SJSA1 (cell line): ENCODE measurements around the gene THAP7. TPM values are rescaled to one million over a fixed set of nuclear protein-coding genes. Genes with fewer than 3 reads are reported as not detected.

Experiments used
- DNase-seq, 2 experiments: peaks; one replicate each; pipeline ENCODE4 v3.0.0-alpha.2; 2015 to 2020; ENCODE audit warnings: low spot score in 2 of 2, low read depth in 1 of 2
- H3K27ac ChIP-seq: fragments of 250-450 bp; sonication (Bioruptor Pico); 2 replicates; pipeline ENCODE4 v1.5.1; 2020; ENCODE audit warnings: mild to moderate bottlenecking, moderate library complexity
- H3K27me3 ChIP-seq: fragments of 250-450 bp; sonication (Bioruptor Pico); replicated peaks from 2 replicates; pipeline ENCODE4 v1.5.1; 2020; ENCODE audit warnings: mild to moderate bottlenecking, moderate library complexity
- H3K36me3 ChIP-seq: fragments of 250-450 bp; sonication (Bioruptor Pico); 2 replicates; pipeline ENCODE4 v1.5.1; 2020; ENCODE audit warnings: mild to moderate bottlenecking
- H3K4me1 ChIP-seq: fragments of 250-450 bp; sonication (Bioruptor Pico); replicated peaks from 2 replicates; pipeline ENCODE4 v1.6.1; 2021; ENCODE audit warnings: mild to moderate bottlenecking
- H3K4me3 ChIP-seq: fragments of 250-450 bp; sonication (Bioruptor Pico); 2 replicates; pipeline ENCODE4 v1.5.1; 2020; ENCODE audit warnings: mild to moderate bottlenecking
- H3K9me3 ChIP-seq: fragments of 250-450 bp; sonication (Bioruptor Pico); replicated peaks from 2 replicates; pipeline ENCODE4 v1.5.1; 2020; ENCODE audit warnings: mild to moderate bottlenecking
- total RNA-seq: library from RNA; depleted of rRNA; stranded (reverse); fragments of >200 nt; shearing (Covaris generic); gene quantifications from 2 replicates; pipeline ENCODE4 v1.2.3, GENCODE V29; 2014

THAP7 gene
- total RNA-seq, 1 experiment from 2014 or later, result 51.1 TPM

DNA sequence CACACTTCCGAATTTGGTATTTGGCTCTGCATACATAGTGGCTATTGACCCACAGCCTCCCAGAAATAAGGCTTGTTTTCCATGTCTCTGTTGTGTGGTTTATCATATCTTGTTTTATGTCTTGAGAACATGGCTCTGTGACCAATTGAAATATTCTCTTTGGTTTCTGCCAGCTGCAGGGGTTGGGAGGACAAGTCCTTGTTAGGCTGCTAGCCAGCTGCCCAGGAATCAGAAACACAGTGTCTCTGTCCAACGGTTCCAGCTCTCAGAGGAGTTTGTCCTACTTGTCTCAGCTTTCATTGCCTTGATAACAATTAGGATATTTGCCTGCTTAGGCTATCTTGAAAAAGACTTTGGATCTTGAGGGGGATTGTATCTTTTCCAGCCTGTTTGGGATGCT, 36.5 kb upstream of the THAP7 start:
- no peaks in the 10 kb centered on the region for H3K36me3 ChIP-seq
- H3K27ac ChIP-seq, result peak overlapping the region; percentile 31
- no peaks in the 10 kb centered on the region for H3K27me3 ChIP-seq
- H3K4me3 ChIP-seq, result no peak overlapping the region
- no peak for DNase-seq
- H3K9me3 ChIP-seq, result no peaks in the 10 kb centered on the region
- peaks cover 12% of the 10 kb centered on the region for H3K4me1 ChIP-seq

DNA sequence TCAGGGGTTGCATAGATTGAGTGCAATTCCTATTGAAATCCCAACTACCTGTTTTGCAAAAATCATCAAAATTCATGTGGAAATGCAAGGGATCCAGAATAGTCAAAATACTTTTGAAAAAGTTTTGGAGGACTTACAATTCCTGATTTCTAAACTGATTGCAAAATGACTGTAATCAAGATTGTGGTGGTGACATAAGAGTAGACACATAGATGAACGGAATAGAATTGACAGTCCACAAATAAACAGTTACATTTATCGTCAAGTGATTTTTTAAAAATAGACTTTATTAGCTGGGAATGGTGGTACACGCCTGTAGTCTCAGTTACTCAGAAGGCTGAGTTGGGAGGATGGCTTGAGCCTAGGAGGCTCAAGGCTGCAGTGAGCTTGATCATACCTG, 33.1 kb upstream of the THAP7 start:
- no peaks in the 10 kb centered on the region for H3K9me3 ChIP-seq
- no peak overlapping the region for H3K4me3 ChIP-seq
- no peaks in the 10 kb centered on the region for H3K36me3 ChIP-seq
- no peak overlapping the region for H3K27ac ChIP-seq
- H3K27me3 ChIP-seq, result no peaks in the 10 kb centered on the region
- DNase-seq, result no peak
- peaks cover 12% of the 10 kb centered on the region for H3K4me1 ChIP-seq

DNA sequence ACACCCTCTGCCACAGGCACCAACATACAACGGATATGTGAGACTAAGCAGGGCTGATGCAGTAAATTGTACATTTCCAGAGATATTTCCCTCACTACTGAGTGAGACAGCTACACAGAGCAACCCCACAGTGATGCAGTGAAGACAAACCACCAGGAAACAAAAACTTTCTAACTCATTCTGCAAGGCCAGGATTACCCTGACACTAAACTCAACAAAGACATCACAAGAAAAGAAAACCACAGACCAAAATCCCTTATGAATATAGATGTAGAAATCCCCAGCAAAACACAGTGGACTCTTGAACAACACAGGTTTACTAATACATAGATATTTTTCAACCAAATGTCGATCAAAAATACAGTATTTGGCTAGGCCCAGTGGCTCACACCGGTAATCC, 32.0 kb upstream of the THAP7 start:
- Histone ChIP-seq H3K27ac (no peak overlapping the region), H3K36me3 (no peaks in the 10 kb centered on the region), H3K27me3 (no peaks in the 10 kb centered on the region), H3K9me3 (no peaks in the 10 kb centered on the region), H3K4me3 (no peak overlapping the region), H3K4me1 (peaks cover 12% of the 10 kb centered on the region)
- no peak for DNase-seq

DNA sequence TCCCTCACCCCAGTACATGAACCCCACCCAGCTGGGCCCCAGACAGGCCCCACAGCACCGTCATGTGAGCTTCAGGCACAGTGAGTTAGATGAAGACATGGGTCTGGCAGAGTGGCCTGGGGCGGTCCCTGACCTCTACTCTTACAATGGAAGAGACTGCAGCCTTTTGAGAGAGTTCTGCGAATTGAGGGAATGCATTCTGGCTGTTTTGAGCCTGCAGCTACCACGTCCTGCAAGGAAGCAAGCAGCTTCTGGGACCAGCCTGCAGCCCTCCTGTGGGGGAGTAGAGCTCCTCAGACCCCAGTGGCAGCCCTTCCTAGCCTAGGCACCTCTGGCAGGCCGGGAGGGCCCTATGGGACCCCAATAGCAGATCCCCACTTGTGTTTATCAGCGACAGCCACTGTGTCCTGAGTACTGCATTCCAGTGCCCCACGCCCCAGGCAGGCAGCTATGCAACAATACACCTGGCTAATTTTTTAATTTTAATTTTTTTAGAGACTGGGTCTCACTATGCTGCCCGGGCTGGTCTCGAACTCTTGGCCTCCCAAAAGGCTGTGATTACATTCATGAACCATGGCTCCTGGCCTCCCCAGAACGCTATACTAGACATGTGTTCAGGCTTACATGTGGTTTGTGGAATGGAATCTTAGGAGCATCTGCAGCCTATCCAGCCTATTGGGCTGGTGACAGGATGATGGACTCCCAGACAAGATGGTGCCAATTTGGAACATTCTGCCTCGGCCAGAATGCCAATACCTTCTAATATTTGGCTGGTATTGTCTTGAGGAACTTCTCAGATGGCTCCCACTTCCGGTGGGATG, 31.2 kb upstream of the THAP7 start:
- Histone ChIP-seq H3K9me3 (no peaks in the 10 kb centered on the region), H3K4me1 (peaks cover 7% of the 10 kb centered on the region), H3K27me3 (no peaks in the 10 kb centered on the region), H3K27ac (no peak overlapping the region), H3K36me3 (no peaks in the 10 kb centered on the region), H3K4me3 (no peak overlapping the region)
- DNase-seq, result no peak

DNA sequence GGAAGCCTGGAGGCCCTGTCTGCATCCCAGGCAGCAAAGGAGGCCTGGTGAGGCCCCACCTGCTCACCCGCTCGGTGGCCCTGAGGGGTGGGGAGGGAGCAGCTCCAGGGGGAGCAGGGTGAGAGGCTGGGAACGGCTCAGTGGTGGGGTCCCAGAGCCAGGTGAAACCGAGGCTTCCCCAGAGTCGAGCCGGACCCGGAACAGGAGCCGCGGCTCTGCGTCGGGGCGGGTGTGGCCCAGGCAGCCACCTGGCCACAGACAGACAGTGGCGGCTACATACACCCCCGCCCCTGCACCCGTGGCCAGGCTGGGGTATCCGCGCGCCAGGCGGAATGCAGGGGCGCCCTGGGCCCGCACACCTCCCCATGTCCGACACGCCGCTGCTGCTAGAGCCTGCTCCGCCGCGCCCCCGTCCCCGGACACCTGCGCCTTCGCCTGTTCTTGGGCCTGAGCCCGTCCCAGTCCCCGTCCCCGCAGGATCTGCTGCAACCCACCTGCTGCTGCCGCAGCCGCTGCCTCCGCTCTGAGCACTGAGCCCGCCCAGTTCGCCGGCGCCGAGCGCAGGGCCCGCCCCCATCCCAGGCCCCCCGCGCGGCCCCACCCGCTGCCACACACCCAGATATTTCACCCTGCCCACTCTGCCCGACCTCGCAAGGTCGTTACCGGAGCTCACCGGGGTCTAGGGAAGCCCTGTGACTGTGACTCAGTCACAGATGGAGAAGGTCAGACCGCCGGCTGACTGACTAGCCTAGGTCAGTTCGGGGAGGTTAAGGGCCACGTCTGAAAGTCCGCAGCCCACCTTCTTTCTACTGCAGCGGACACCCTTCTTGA, 30.3 kb upstream of the THAP7 start, which contains the start of gene SLC7A4:
SLC7A4 (minus strand) TSS at position 525 of the 831 bp plus-strand sequence. CDS start 749 bp downstream, outside the sequence.
- Histone ChIP-seq H3K4me1 (peaks cover 2% of the 10 kb centered on the region; the same call in 1 of the 2 replicates), H3K36me3 (no peaks in the 10 kb centered on the region), H3K9me3 (no peaks in the 10 kb centered on the region), H3K27ac (no peak within 1 kb of the TSS), H3K27me3 (no peaks in the 10 kb centered on the region), H3K4me3 (no peak within 1 kb of the TSS)
- no peak for DNase-seq

DNA sequence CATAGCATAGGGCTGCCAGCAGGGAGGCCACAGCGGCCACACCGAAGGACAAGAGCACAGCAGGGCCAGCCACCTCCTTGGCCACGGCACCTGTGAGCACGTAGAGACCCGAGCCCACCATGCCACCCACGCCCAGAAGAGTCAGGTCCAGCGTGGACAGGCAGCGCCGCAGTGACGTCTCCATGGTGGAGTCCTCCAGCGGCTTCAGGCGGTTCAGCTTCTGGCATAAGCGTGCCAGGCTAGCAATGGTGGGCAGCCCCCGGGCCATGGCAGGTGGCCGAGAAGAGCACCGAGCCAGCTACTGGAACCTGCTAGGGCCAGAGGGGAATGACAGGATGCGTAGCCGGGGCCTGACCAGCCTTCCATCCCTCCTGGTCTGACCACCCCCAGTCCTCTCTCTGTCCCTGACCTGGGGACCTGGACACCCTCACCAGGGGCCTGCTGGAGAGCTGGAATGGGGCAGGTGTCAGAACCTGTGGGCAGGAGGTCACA, 29.7 kb upstream of the THAP7 start:
- no peak for DNase-seq
- Histone ChIP-seq H3K36me3 (no peaks in the 10 kb centered on the region), H3K4me1 (no peaks in the 10 kb centered on the region), H3K4me3 (no peak overlapping the region), H3K27me3 (no peaks in the 10 kb centered on the region), H3K27ac (no peak overlapping the region), H3K9me3 (no peaks in the 10 kb centered on the region)

DNA sequence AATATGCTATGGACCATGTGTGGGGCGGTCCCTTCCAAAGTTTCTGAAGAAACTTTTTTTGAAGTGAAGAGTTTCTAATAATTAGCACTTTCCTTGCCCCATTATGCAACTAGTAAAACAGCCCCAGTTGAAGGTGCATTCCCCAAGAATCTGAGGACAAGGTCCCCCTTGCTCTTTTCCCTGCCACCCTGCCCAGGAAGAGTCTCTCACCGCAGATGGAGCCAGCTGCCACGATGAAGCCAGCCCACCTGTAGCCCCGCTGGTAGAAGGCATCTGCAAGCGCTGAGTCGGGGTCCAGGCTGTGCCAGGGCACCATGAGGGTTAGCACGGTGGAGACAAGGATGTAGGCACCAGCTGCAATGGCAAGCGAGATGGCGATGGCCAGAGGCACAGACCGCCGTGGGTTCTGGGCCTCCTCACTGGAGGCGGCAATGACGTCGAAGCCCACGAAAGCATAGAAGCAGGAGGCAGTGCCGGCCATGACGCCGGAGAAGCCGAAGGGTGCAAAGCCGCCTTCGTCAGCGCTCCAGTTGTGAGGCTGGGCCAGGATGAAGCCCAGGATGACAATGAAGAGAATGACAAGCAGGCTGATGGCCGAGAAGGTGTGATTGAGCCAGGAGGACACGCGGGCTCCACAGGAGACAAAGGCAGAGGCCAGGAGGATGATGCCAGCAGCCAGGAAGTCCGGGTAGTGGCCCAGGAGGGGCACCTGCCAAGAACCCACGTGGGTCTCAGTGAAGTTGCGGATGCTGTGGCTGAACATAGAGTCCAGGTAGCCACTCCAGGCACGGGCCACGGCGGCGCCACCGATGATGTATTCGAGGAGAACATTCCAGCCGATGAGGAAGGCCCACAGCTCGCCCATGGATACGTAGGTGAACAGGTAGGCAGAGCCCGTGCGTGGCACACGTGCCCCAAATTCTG, 29.0 kb upstream of the THAP7 start:
- Histone ChIP-seq H3K4me1 (no peaks in the 10 kb centered on the region), H3K9me3 (no peaks in the 10 kb centered on the region), H3K27ac (no peak overlapping the region), H3K27me3 (no peaks in the 10 kb centered on the region), H3K36me3 (no peaks in the 10 kb centered on the region), H3K4me3 (no peak overlapping the region)
- DNase-seq, result no peak

DNA sequence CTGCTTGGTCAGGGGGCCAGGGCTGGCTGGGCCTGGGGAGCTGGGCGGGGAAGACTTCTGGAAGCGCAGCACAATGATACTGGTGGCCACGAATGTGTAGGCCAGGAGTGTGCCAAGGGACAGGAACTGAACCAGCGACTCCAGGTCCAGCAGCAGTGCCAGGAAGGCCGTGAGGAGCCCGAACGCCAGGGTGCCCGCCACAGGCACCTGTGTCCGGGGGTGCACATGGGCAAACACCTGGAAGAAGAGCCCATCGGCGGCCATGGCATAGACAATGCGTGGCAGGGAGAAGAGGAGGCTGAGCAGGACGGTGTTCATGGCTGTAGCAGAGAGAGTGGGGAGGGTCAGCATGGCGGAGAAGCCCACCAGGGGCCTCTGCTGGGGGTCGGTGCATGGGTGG, 28.1 kb upstream of the THAP7 start:
- Histone ChIP-seq H3K4me3 (no peak overlapping the region), H3K27ac (no peak overlapping the region), H3K36me3 (no peaks in the 10 kb centered on the region), H3K4me1 (no peaks in the 10 kb centered on the region), H3K9me3 (no peaks in the 10 kb centered on the region), H3K27me3 (no peaks in the 10 kb centered on the region)
- no peak for DNase-seq

DNA sequence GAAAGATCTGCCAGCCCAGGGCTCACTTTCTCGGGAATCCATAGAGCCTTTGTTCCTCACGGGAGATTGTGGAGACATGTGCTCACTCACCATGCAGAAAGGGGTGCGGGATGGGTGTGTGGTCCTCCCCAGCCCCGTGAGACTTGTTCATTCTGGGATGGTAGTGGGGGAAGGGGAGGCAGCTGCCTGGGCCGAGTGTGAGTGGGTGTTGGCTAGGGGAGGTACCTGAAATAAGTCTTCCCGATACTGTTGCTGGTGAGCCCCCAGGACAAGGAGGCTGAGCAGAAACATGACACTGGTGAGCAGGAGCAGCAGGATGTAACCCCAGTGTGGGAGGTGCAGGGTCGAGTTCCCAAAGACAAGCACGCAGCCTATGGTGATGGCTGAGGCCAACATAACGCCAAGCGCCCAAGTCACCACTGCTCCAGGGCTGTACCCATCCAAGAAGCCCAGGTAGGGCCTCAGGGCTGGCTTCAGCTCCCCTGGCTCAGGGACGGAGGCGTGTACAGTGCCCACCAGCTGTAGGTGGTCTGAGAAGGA, 27.6 kb upstream of the THAP7 start:
- no peak for DNase-seq
- Histone ChIP-seq H3K27me3 (no peaks in the 10 kb centered on the region), H3K4me1 (no peaks in the 10 kb centered on the region), H3K9me3 (no peaks in the 10 kb centered on the region), H3K4me3 (no peak overlapping the region), H3K27ac (no peak overlapping the region), H3K36me3 (no peaks in the 10 kb centered on the region)

DNA sequence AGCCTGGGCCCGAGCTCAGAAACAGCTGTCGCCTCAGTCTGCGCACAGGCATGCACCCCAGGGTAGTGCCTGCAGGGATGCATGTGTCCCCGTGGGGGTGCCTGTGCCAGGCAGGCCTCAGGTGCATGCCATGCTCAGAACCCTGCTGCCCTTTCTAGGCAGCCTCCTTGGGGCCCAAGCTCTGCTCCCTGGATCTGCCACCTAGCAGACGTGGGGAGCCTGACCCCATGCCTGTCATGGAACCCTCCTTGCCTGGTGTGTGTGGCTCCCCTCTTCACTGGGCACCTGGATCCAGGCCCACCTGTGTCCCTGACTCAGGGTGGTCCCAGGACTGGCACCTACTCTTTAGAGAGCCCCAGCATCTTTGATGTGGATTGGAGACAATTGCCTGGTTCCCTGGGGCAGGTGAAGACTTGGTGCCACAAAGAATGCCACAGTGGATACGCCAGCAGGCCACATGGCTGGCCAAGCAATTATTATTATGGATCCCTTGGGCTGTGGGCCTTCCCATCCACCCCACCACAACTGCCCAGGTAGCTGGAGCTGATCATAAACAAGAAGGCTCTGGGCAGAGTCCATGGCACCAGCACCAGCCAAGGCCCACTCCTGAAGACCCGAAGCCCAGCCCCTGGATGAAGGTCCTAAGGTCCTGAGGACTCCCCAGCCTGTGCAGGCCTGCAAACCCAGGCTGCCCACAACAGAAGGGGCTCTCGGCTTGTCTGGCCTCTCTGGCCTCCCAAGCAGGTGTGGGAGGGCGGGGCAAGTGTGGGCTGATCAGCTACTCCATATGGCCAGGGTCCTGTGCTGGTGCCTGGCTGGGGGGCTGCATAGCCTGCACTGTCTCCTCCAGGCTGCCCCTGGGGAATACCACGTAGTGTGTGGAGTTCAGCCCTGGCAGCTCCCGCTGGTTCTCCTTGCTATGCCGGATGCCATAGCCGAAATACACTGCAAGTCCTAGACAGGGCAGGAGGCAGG, 26.6 kb upstream of the THAP7 start:
- H3K4me1 ChIP-seq, result no peaks in the 10 kb centered on the region
- peak in 1 of 2 experiments; percentile 38 for DNase-seq
- H3K27me3 ChIP-seq, result no peaks in the 10 kb centered on the region
- no peaks in the 10 kb centered on the region for H3K36me3 ChIP-seq
- H3K9me3 ChIP-seq, result no peaks in the 10 kb centered on the region
- H3K27ac ChIP-seq, result no peak overlapping the region
- H3K4me3 ChIP-seq, result no peak overlapping the region

DNA sequence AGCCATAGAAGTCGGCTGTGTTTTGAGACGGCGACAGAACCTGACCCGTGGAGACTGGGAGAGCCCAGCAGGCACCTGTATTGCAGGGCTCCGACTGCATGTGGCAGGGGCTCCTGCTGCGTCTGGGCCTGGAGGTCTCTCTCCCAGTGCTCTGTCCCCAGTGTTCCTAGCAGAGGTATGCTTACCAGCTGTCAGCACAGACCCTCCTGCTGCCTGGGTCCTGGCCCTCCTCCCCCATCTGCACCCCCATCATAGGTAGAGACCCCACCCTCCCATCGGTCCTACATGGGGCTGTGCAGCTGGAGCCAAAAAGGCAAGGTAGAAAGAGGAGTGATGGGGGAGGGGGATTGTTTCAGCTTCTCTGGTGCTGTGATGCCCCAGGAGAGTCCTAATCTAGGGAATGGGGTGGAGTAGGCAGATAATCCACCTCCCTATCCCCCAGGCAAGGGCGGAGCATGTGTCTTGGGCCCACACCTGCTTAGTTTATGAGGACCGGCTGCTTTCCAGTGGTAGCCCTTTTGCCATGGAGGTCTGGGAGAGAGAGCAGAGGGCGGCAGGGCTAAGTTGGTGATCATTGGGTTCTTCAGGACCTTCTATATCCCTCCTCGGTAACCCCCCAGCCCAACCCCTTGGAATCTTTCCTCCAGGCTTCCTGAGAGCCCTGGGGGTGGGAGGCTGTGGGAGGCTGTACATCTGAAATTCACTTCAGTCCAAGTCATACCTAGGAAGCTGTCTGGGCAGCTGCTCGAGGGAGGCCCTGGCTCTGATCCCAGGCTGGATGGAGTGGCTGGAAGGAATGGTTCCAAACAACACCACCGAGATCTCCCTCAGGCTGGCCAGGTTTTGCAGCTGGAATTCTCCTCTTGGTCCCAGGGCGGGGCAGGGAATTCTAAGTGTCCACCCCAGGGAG, 25.1 kb upstream of the THAP7 start:
- H3K4me3 ChIP-seq, result no peak overlapping the region
- no peak overlapping the region for H3K27ac ChIP-seq
- no peaks in the 10 kb centered on the region for H3K36me3 ChIP-seq
- H3K27me3 ChIP-seq, result no peaks in the 10 kb centered on the region
- no peaks in the 10 kb centered on the region for H3K9me3 ChIP-seq
- no peaks in the 10 kb centered on the region for H3K4me1 ChIP-seq
- DNase-seq, result no peak
